Measurements from ENCODE around the gene HOXD12.

Gene HOXD12

DNA sequence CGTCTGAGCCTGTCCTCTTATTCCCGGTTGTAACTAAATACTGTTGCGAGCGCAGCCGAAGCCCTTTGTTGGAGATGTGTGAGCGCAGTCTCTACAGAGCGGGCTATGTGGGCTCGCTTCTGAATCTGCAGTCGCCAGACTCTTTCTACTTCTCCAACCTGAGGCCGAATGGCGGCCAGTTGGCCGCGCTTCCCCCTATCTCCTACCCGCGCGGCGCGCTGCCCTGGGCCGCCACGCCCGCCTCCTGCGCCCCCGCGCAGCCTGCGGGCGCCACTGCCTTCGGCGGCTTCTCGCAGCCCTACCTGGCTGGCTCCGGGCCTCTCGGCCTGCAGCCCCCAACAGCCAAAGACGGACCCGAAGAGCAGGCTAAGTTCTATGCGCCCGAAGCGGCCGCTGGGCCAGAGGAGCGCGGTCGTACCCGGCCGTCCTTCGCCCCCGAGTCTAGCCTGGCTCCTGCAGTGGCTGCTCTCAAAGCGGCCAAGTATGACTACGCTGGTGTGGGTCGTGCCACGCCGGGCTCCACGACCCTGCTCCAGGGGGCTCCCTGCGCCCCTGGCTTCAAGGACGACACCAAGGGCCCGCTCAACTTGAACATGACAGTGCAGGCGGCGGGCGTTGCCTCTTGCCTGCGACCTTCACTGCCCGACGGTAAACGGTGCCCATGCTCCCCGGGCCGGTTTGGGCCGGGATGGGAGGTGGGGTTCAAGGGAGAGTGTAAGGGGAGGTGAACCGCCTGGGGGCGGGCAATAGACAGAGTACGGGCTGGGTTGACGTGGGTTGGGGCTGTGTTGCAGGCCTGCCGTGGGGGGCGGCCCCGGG lies at the start of gene HOXD12:
Gene HOXD12, plus strand, starts transcription at position 68 of the 819 bp plus-strand sequence. Its CDS starts 7 bp downstream, at position 75.
- no peak for DNase-seq (ENCODE audit: low spot score)

GRCh38 chr2:176056406-176056805 lies 43.2 kb upstream of the HOXD12 start:
- DNase-seq (ENCODE audit: low spot score): no peak

DNA sequence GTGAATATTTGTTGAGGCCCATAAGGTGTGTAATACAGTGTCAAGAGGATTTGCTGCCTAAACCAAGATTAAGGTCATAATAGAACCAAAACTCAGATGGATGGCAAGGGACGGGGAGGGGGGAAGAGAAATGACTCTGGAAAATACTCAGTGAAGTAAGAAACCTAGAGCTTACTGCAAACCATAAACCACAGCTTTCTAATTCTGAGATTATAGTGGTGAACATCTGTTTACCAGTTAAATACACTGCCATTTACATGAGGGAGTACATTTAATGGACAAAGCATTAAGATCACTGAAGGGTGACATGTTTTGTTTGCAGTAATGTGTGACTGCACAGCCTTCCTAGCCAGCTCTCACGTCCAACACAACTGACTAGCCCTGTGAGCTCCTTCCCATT lies 35.6 kb upstream of the HOXD12 start:
- no peak for DNase-seq (ENCODE audit: low spot score)

DNA sequence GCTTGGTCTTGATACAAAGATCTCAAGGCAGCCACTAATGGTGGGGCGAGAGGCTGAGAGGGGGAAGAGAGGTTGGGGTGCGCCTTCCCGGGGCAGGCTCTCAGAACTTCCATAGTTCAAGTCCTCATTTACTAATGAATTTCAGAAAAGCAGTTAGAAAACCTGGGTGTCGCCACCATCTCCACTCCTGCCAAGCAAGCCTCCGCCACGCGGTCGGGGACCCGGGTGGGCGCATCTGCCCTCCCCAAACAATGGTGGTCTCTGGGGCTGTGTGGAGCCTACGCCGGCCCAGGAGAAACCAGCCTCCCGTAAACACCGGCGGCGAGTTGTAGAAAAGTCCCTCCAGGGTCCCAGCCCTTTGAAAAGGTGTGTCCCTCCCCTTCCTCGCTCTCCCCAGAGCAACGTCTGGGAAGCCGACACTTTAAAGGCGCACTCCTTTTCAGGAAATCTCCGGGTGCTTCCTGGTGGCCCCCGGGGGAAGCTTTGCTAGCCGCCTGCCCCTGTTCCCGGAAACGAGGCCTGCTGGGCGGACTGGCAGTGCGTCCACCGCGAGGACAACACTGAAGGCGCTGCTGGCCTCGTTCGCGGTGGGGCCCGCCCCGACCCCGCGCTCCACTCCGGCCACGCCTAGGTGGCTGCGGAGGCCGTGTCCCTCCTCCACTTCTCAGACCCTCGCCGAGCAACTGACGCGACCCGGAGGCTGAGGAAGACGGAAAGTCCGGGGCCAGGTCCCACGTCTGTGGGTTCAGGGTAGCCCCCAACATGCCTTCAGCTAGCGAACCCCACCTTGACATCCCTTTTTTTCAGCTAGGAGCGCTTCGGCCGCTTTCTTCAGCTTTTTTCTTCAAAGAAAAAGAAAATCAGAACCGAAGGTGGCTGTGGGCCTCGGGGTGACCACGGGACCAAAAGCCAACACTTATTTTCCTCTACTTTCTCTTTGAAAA lies 32.7 kb upstream of the HOXD12 start:
- DNase-seq (ENCODE audit: low spot score): no peak

GRCh38 chr2:176067589-176068418 lies 31.8 kb upstream of the HOXD12 start:
- DNase-seq (ENCODE audit: low spot score): no peak

DNA sequence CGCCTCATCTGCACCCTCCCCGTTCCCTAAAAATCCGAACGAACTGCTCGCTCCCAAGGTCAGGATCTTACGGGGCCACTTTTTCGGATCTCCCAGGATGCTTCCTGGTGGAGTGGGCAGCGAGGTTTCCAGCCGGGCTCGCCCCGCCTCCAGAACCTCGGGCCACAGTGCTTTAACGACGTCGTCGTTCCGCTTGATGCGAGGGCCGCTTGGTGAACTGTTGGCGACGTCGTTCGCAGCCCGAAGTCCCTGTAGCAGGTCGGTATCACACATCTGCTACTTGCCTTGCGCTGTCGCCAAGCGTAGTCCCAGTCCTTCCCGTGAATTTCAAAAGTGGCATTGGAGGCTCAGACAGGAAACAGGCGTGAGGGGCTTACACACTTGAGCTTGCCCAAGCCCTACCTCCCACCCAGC lies 31.2 kb upstream of the HOXD12 start:
- no peak for DNase-seq (ENCODE audit: low spot score)

DNA sequence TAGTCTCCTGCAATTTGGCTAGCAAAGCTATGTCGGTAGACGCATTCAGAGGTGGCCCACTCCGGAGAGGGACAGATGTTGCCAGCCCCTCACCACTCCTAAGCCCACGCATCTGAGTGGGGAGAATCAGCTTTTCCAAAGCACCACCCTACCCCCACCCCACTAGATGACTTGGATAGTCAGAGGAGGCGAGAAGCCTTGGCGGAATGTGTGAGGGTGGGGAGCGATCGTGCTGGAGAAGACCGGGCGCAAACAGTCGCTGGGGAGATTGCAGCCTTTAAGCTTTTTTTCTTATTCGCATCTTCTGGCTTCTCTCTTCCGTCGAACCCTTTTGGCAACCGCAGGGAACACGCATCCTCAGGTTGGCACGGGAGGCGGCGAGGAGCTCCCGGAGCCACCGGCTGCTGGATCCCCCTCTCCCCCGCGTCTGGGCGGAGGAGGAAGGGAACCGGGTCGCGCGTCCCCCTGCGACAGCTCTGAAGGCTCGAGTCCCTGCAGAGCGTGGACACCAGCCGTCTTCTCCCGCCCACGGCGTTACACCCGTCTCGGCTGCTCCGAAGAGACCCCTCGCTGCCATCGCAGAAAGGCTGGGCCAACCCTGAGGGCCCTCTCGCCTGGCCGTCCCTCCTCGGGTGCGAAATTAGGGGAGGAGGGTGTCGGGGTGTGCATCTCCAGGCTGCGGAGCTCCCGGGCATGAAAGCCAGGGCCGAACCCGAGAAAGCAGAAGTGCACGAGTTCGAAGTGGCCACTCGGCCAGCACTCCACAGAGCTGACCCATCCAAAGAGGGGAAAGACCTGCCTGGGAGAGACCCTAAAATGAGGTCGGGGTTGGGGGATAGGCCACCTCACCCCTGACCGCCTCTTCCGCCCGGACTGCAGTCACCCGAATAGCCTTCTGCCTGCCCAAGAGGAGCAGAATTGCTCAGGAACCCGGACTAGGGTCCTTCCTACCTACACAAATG lies 28.0 kb upstream of the HOXD12 start:
- DNase-seq (ENCODE audit: low spot score): no peak

- no peak for DNase-seq (ENCODE audit: low spot score)
Observed at GRCh38 chr2:176072292-176072669, 27.3 kb upstream of the HOXD12 start.

DNA sequence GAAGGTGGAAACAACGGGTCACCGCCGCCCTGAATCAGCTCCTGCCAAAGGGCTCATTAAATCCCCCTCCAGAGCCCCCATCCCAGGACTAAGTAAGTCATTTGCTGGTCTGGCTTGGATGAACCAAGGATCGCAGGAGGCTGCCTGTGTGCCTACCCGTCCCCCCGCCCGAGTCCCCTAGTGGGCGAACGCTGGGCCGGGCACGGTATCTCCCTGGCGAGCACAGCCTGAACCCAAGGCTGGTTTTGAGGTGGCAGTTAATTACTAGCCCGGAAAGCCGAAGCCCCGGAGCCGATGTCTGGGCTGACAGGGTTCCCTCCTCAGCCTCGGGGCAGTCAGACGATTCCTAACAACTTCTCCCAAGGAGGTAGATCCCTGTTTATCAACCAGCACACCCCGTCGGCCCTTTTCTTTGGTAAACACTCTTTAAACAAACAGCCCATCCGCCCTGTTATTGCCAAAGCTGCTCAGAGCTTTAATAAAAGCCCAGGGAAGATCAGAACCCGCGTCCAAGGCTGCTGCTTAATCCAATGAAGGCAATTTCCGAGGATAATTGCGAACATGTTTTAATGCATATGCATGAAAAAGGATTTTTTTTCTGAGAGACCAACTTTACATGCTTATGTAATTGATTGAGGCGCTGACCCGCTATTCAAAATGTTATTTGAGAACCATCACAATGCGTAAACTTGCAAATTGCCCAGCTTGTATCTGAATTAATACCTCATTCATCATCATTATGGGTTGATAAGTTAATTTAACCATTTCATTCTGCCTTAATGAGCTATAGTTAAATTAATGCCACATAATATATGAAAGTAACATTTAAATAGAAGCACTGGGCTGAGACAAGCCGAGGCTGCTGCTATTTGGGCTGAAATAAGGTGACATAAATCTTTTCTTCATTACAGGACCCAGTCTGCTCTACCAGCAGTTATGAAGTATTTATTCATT lies 26.4 kb upstream of the HOXD12 start:
- DNase-seq (ENCODE audit: low spot score): no peak

GRCh38 chr2:176074919-176075425 lies 24.6 kb upstream of the HOXD12 start:
- no peak for DNase-seq (ENCODE audit: low spot score)

- DNase-seq (ENCODE audit: low spot score): no peak
Observed at GRCh38 chr2:176075481-176075880, 24.1 kb upstream of the HOXD12 start.

DNA sequence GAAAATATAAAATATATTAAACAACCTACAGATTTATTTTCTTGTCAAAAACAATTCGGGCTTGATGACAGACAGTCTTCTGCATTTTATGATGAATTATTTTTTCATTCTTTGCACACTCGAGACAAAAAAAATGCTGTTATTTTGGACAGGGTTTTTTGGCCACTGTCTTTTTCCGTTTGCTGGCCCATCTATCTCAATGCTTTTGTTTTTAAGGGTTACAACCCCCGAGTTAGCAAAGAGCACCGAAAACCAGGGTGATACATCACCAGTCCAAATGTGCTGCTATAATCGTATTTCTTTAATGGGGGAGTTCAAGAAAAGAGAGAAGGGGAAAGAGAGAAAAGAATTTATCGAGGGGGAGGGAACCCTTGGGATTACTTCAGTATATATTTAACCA lies 23.5 kb upstream of the HOXD12 start:
- no peak for DNase-seq (ENCODE audit: low spot score)

DNA sequence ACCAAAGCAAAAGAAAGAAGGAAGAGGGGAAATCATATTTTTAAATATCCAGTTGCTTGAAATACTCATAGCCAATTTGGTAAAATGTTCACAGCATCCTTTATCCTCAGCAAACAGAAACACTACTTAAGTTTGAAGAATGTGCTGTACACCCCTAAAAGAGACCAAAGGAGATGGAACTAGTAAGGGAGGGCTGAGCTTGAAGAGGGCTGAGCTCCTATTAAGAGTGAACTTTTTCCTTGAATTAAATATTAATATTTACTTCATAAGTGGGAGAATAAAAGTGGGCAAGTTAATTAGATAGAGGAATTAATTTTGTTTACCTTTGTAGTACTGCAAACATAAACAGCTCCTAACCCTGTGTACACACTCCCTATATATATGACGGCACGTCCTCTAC lies 22.8 kb upstream of the HOXD12 start:
- no peak for DNase-seq (ENCODE audit: low spot score)

DNA sequence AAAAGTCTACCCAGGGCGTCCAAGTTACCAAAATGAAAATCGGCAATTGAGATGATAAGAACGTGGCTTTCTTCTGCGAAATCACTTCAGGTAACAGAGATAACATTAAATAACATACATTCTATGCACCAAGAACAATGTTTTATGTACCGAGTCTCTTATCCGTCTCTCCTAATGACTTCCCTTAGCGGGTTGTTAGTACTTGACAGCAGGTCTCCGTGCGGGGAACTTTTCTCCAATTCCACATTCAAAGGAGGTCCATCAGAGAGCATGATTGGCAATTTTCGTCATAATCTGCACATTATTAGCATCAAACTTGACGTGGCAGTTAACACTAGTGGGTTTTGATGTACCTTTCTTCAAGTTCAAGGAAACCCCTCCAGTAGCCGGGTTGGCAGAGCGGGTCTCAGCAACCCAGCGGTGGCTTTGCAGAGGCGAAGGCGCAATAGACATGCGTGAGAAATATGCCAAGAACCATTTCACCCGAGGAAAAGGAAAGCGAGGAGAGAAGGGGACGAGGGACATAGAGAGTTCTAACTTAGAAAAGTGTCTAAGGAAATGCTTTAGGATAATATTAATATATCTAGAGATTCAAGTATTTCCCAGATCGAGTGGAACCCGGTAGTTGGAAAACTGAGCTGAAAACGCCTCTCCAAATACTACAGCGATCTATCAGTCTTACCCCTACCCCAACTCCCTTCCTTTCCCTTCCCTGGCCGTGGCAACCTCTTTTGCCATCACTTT lies 20.9 kb upstream of the HOXD12 start:
- DNase-seq (ENCODE audit: low spot score): no peak

GRCh38 chr2:176079285-176079830 lies 20.2 kb upstream of the HOXD12 start:
- no peak for DNase-seq (ENCODE audit: low spot score)

DNA sequence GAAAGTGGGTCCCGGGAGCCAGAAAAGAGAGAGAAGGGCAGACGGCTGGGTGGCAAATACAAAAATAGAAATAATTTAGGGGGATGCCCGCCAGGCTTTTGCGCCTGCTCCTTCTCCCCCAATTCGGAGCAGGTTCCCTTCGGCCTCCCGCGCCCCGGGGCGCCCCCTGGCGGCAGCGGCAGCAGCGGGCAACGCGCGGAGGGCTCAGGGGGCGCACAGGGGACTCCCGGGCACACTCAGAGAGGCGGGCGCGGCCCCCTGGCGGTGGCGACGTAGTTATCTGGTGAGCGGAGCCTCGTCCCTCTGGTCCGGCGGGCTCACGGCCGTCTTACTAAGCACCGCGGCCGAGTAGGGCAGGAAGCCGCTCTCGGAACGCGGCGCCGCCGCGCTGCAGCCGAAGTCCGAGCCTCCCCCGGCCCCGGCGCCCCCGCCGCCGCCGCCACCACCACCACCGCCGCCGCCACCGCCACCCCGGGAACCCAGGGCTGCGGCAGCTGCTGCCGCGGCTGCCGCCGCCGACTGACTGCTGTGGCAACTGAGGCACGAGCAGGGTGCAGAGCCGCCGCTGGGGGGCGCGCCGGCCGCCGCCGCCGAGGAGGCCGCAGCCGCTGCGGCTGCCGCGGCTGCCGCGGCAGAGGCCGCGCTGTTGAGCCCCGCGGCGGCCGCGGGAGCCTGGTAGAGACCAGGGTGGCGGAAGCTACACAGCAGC lies 19.6 kb upstream of the HOXD12 start:
- no peak for DNase-seq (ENCODE audit: low spot score)

GRCh38 chr2:176080540-176081375 lies 18.8 kb upstream of the HOXD12 start:
- DNase-seq (ENCODE audit: low spot score): no peak

Measured in putamen (tissue), 1 donor.